ENCODE measurements around the gene PODXL.

The PODXL gene

GRCh38 chr7:131486346-131486745 is 70.1 kb downstream of the PODXL start:
- Histone ChIP-seq H3K4me3 (ENCODE audit: low read depth, low read length) (no peak overlapping the region), H3K27ac (no peak overlapping the region), H3K27me3 (replicated peaks) (no peaks in the 10 kb centered on the region), H3K36me3 (replicated peaks) (no peaks in the 10 kb centered on the region)
- in situ Hi-C loops (cut with HindIII; ENCODE audit: low pct_ligation_motif_present, low sequenced_read_pairs): no loop called here
- no peak for TF ChIP-seq CTCF (IDR thresholded peaks at IDR 0.05; ENCODE audit: low read depth, low read length, missing control alignments)
- DNase-seq: no peak

GRCh38 chr7:131483586-131483985 is 72.8 kb downstream of the PODXL start:
- no peak overlapping the region for H3K4me3 ChIP-seq (ENCODE audit: low read depth, low read length)
- in situ Hi-C loops (cut with HindIII; ENCODE audit: low pct_ligation_motif_present, low sequenced_read_pairs): no loop called here
- TF ChIP-seq CTCF (IDR thresholded peaks at IDR 0.05; ENCODE audit: low read depth, low read length, missing control alignments): no peak
- DNase-seq: no peak
- no peak overlapping the region for H3K27ac ChIP-seq
- H3K27me3 ChIP-seq (replicated peaks): no peaks in the 10 kb centered on the region
- no peaks in the 10 kb centered on the region for H3K36me3 ChIP-seq (replicated peaks)

- Histone ChIP-seq H3K27ac (no peak overlapping the region), H3K27me3 (replicated peaks) (no peaks in the 10 kb centered on the region), H3K4me3 (ENCODE audit: low read depth, low read length) (no peak overlapping the region), H3K36me3 (replicated peaks) (no peaks in the 10 kb centered on the region)
- no peak for DNase-seq
- in situ Hi-C loops (cut with HindIII; ENCODE audit: low pct_ligation_motif_present, low sequenced_read_pairs): no loop called here
- TF ChIP-seq CTCF (IDR thresholded peaks at IDR 0.05; ENCODE audit: low read depth, low read length, missing control alignments): no peak
These were observed 73.6 kb downstream of the PODXL start for GRCh38 chr7:131482800-131483199.

GRCh38 chr7:131480384-131481315 is 75.8 kb downstream of the PODXL start:
- peak; percentile 26 for DNase-seq

GRCh38 chr7:131476740-131477139 is 79.7 kb downstream of the PODXL start:
- no peak overlapping the region for H3K27ac ChIP-seq
- in situ Hi-C loops (cut with HindIII; ENCODE audit: low pct_ligation_motif_present, low sequenced_read_pairs): no loop called here
- TF ChIP-seq CTCF (IDR thresholded peaks at IDR 0.05; ENCODE audit: low read depth, low read length, missing control alignments): no peak
- H3K36me3 ChIP-seq (replicated peaks): peaks cover 2% of the 10 kb centered on the region
- H3K27me3 ChIP-seq (replicated peaks): no peaks in the 10 kb centered on the region
- no peak for DNase-seq
- no peak overlapping the region for H3K4me3 ChIP-seq (ENCODE audit: low read depth, low read length)

More at GRCh38 chr7:131480384-131481315, 75.8 kb downstream of the PODXL start:
- in situ Hi-C loops (cut with HindIII; ENCODE audit: low pct_ligation_motif_present, low sequenced_read_pairs): no loop called here
- Histone ChIP-seq H3K4me3 (ENCODE audit: low read depth, low read length) (no peak overlapping the region), H3K36me3 (replicated peaks) (no peaks in the 10 kb centered on the region), H3K27me3 (replicated peaks) (no peaks in the 10 kb centered on the region), H3K27ac (peak overlapping the region; percentile 14)
- no peak for TF ChIP-seq CTCF (IDR thresholded peaks at IDR 0.05; ENCODE audit: low read depth, low read length, missing control alignments)

All from brain microvascular endothelial cell (primary cell).